ENCODE measurements around the gene FHAD1. TPM values are rescaled to one million over a fixed set of nuclear protein-coding genes. Genes with fewer than 3 reads are reported as not detected.

The FHAD1 gene
- total RNA-seq, 1 experiment from 2014 or later: 1.9 TPM

- no peak overlapping the region for H3K56ac ChIP-seq (ENCODE audit: insufficient read length, low read depth, low read length)
- Mint-ChIP-seq H3K27ac (no peak overlapping the region), H3K4me1 (no peaks in the 10 kb centered on the region), H3K4me3 (no peak overlapping the region), H3K36me3 (ENCODE audit: insufficient read depth in 1 of 3, low read depth in 3 of 3) (no peaks in the 10 kb centered on the region), H3K27me3 (ENCODE audit: low read depth) (peaks cover 21% of the 10 kb centered on the region), H3K9me3 (no peaks in the 10 kb centered on the region)
- no peak overlapping the region for H3T11ph ChIP-seq (ENCODE audit: low read length)
- H3K9me3 ChIP-seq (ENCODE audit: control insufficient read depth, low read depth, low read length): no peaks in the 10 kb centered on the region
- H2AFZ ChIP-seq (ENCODE audit: low read length): no peak overlapping the region
- H3K4me1 ChIP-seq (ENCODE audit: insufficient read depth, low read length): no peaks in the 10 kb centered on the region
- H4K8ac ChIP-seq (replicated peaks; ENCODE audit: insufficient read length, low read depth, low read length): no peak overlapping the region
- no peak overlapping the region for H3K4ac ChIP-seq (ENCODE audit: low read depth, low read length)
- no peak overlapping the region for H4K91ac ChIP-seq (ENCODE audit: insufficient read length, low read depth, low read length)
- TF ChIP-seq, protein P1, sequence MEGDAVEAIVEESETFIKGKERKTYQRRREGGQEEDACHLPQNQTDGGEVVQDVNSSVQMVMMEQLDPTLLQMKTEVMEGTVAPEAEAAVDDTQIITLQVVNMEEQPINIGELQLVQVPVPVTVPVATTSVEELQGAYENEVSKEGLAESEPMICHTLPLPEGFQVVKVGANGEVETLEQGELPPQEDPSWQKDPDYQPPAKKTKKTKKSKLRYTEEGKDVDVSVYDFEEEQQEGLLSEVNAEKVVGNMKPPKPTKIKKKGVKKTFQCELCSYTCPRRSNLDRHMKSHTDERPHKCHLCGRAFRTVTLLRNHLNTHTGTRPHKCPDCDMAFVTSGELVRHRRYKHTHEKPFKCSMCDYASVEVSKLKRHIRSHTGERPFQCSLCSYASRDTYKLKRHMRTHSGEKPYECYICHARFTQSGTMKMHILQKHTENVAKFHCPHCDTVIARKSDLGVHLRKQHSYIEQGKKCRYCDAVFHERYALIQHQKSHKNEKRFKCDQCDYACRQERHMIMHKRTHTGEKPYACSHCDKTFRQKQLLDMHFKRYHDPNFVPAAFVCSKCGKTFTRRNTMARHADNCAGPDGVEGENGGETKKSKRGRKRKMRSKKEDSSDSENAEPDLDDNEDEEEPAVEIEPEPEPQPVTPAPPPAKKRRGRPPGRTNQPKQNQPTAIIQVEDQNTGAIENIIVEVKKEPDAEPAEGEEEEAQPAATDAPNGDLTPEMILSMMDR (conservative IDR thresholded peaks at IDR 0.05): no peak
- no peak overlapping the region for H2BK15ac ChIP-seq (ENCODE audit: low read depth, low read length)
- DNase-seq: no peak
- no peaks in the 10 kb centered on the region for H3K23me2 ChIP-seq (ENCODE audit: insufficient read length, low read depth, low read length, poor library complexity, severe bottlenecking)
- H3K18ac ChIP-seq (ENCODE audit: insufficient read length, low read depth, low read length): no peak overlapping the region
- H2AK5ac ChIP-seq (ENCODE audit: insufficient read length, low read length): no peak overlapping the region
- no peak overlapping the region; the same call in 1 of the 2 replicates for H3K14ac ChIP-seq (ENCODE audit: insufficient read depth, low read length)
- no peak overlapping the region for H2BK5ac ChIP-seq (ENCODE audit: insufficient read length, low read length)
- H3K4me2 ChIP-seq (ENCODE audit: insufficient read depth, insufficient read length, low read length): no peak overlapping the region
- no CpG with 5 or more reads among the region's 9 CpGs for WGBS (ENCODE audit: extremely low coverage, insufficient read length, low lambda C conversion rate)
- H3K79me1 ChIP-seq (ENCODE audit: insufficient read depth, low read depth, low read length, poor library complexity, severe bottlenecking): no peaks in the 10 kb centered on the region
- H3K79me2 ChIP-seq (ENCODE audit: insufficient read depth, low read length): no peaks in the 10 kb centered on the region; the same call in 1 of the 2 replicates
- H4K5ac ChIP-seq (ENCODE audit: insufficient read length, low read depth, low read length): no peak overlapping the region
- H3K9ac ChIP-seq (ENCODE audit: extremely low read depth, insufficient read length, low read length): no peak overlapping the region
- H2BK120ac ChIP-seq (ENCODE audit: low read depth, low read length, poor library complexity, severe bottlenecking): no peak overlapping the region
- no peaks in the 10 kb centered on the region for H4K20me1 ChIP-seq (ENCODE audit: control insufficient read depth, insufficient read depth, insufficient read length)
- H2BK12ac ChIP-seq (ENCODE audit: insufficient read length, low read depth, low read length): no peak overlapping the region
- no peak overlapping the region for H3K27ac ChIP-seq (ENCODE audit: insufficient read length, low read depth, low read length)
- H3K27me3 ChIP-seq (ENCODE audit: insufficient read depth, low read length): no peaks in the 10 kb centered on the region
- no peak overlapping the region for H3K23ac ChIP-seq (ENCODE audit: insufficient read length, low read depth, low read length)
- H2BK20ac ChIP-seq (ENCODE audit: low read depth, low read length, poor library complexity, severe bottlenecking): no peak overlapping the region
Observed at GRCh38 chr1:15290382-15290781, 43.4 kb downstream of the FHAD1 start.
